Kidney glomerular epithelial cell (primary cell): ENCODE measurements around the gene ARHGAP32.

Experiments
- DNase-seq: peaks from one replicate; lab custom pipeline; 2025; lab: John Stamatoyannopoulos, UW

The ARHGAP32 gene

GRCh38 chr11:128956401-128957201, 235.5 kb downstream of the ARHGAP32 start:
- DNase-seq = peak; percentile 61

- no peak for DNase-seq
Observed at GRCh38 chr11:128955636-128956035, 236.5 kb downstream of the ARHGAP32 start.

- no peak for DNase-seq
Observed at GRCh38 chr11:128953151-128953550, 239.0 kb downstream of the ARHGAP32 start.

GRCh38 chr11:128949791-128950454, 242.2 kb downstream of the ARHGAP32 start:
- DNase-seq = no peak

- DNase-seq = no peak
Observed at GRCh38 chr11:128948583-128948982, 243.5 kb downstream of the ARHGAP32 start.

GRCh38 chr11:128947773-128948172, 244.4 kb downstream of the ARHGAP32 start:
- no peak for DNase-seq

GRCh38 chr11:128946648-128947047, 245.5 kb downstream of the ARHGAP32 start:
- DNase-seq = peak; percentile 24

- no peak for DNase-seq
Observed at GRCh38 chr11:128943428-128943976, 248.6 kb downstream of the ARHGAP32 start.

- DNase-seq = no peak
Observed at GRCh38 chr11:128942817-128943427, 249.2 kb downstream of the ARHGAP32 start, which contains the start of gene TP53AIP1. Gene TP53AIP1, minus strand, starts transcription at chr11:128942871. Its CDS starts 5,053 bp downstream, at chr11:128937818.

- DNase-seq = no peak
Observed at GRCh38 chr11:128942272-128942612, 249.9 kb downstream of the ARHGAP32 start.

GRCh38 chr11:128941573-128942271, 250.4 kb downstream of the ARHGAP32 start:
- DNase-seq = no peak

GRCh38 chr11:128941110-128941509, 251.0 kb downstream of the ARHGAP32 start:
- DNase-seq = no peak

GRCh38 chr11:128940603-128941002, 251.5 kb downstream of the ARHGAP32 start:
- no peak for DNase-seq

- no peak for DNase-seq
Observed at GRCh38 chr11:128940156-128940555, 252.0 kb downstream of the ARHGAP32 start.

GRCh38 chr11:128939591-128939990, 252.5 kb downstream of the ARHGAP32 start:
- no peak for DNase-seq

GRCh38 chr11:128938156-128938885, 253.8 kb downstream of the ARHGAP32 start:
- DNase-seq = no peak

GRCh38 chr11:128937480-128937879, 254.6 kb downstream of the ARHGAP32 start:
- no peak for DNase-seq

GRCh38 chr11:128936606-128937251, 255.4 kb downstream of the ARHGAP32 start:
- DNase-seq = no peak

GRCh38 chr11:128934926-128935325, 257.2 kb downstream of the ARHGAP32 start:
- no peak for DNase-seq

GRCh38 chr11:128934351-128934750, 257.8 kb downstream of the ARHGAP32 start:
- DNase-seq = no peak
